ENCODE results near the gene TMA7. TPM values are rescaled to one million over a fixed set of nuclear protein-coding genes. Genes with fewer than 3 reads are reported as not detected.

Gene TMA7
- total RNA-seq, 1 donor from 2014 or later = 510 TPM

DNA sequence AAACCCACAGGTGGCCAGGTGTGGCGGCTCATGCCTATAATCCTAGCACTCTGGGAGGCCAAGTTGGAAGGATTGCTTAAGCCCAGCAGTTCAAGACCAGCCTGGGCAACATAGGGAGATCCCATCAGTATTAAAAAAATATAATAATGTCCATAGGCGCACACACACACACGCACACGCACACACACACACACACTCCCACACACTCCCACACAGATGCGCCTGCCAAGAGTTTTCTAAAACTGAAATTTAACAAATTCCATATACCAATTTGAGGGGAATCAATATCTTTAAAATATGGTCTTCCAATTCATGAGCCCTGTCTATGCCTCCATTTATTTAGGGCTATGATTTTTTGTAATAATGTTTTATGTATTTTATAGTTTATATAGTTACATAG is 46.9 kb downstream of the TMA7 start:
- peaks cover 15% of the 10 kb centered on the region for H3F3A ChIP-seq (ENCODE audit: low read depth)
- H3K9me3 ChIP-seq (ENCODE audit: low read depth) = no peaks in the 10 kb centered on the region
- Mint-ChIP-seq H3K27me3 (ENCODE audit: insufficient read depth, low read depth) (peaks cover 14% of the 10 kb centered on the region), H3K27ac (no peak overlapping the region), H3K36me3 (peaks cover 6% of the 10 kb centered on the region), H3K4me1 (peaks cover 3% of the 10 kb centered on the region), H3K4me3 (no peak overlapping the region), H3K9me3 (no peaks in the 10 kb centered on the region)
- no peaks in the 10 kb centered on the region for H3K79me2 ChIP-seq (ENCODE audit: low read depth)
- no peak overlapping the region for H3K4me2 ChIP-seq
- no peaks in the 10 kb centered on the region for H3K27me3 ChIP-seq
- H4K20me1 ChIP-seq (ENCODE audit: low read depth) = no peaks in the 10 kb centered on the region
- no peak overlapping the region for H3K4me3 ChIP-seq
- TF ChIP-seq, protein P1, sequence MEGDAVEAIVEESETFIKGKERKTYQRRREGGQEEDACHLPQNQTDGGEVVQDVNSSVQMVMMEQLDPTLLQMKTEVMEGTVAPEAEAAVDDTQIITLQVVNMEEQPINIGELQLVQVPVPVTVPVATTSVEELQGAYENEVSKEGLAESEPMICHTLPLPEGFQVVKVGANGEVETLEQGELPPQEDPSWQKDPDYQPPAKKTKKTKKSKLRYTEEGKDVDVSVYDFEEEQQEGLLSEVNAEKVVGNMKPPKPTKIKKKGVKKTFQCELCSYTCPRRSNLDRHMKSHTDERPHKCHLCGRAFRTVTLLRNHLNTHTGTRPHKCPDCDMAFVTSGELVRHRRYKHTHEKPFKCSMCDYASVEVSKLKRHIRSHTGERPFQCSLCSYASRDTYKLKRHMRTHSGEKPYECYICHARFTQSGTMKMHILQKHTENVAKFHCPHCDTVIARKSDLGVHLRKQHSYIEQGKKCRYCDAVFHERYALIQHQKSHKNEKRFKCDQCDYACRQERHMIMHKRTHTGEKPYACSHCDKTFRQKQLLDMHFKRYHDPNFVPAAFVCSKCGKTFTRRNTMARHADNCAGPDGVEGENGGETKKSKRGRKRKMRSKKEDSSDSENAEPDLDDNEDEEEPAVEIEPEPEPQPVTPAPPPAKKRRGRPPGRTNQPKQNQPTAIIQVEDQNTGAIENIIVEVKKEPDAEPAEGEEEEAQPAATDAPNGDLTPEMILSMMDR (IDR thresholded peaks at IDR 0.05) = no peak
- TF ChIP-seq EZH2phosphoT487 (IDR thresholded peaks at IDR 0.05) (no peak), EZH2 (IDR thresholded peaks at IDR 0.05) (no peak)
- H3K36me3 ChIP-seq = no peaks in the 10 kb centered on the region
- H3K27ac ChIP-seq = no peak overlapping the region
- H2AFZ ChIP-seq (replicated peaks) = no peak overlapping the region
- no peaks in the 10 kb centered on the region for H3K4me1 ChIP-seq
- H3K9ac ChIP-seq = no peak overlapping the region
- DNase-seq (ENCODE audit: low spot score) = no peak

DNA sequence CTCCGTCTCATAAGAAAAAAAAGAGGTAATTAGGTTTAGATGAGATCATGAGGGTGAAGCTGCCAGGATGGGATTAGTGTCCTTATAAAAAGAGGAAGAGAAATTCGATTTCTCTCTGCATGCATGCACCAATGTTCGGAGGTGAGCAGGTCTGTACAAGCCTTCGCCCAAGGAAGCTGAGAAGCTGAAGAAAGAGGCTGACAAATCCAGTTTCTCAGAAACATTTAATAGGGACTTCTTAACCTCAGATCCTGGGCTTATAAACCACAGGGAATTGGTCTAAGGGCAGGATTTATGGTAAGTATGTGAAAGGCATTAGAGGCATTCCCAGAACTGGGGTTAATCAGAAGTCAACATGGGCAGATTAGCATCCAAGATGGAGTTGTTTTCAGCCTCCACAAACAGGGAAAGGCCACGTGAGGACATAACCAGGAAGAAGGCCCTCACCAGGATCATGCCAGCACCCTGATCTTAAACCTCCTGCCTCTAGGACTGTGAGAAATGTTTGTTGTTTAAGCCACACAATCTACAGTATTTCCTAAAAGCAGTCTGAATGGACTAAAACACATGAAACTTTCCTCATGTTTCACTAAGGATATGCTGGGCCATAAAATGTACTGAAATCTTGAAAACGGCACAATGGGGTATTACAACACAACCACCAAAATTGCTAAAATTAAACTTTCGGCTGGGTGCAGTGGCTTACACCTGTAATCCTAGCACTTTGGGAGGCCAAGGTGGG is 52.6 kb downstream of the TMA7 start:
- no peaks in the 10 kb centered on the region for H3K9me3 ChIP-seq (ENCODE audit: low read depth)
- Mint-ChIP-seq H3K27ac (peak overlapping the region; percentile 58), H3K27me3 (ENCODE audit: insufficient read depth, low read depth) (peaks cover 5% of the 10 kb centered on the region), H3K36me3 (peaks cover 8% of the 10 kb centered on the region), H3K4me1 (peaks cover 6% of the 10 kb centered on the region), H3K9me3 (no peaks in the 10 kb centered on the region), H3K4me3 (no peak overlapping the region)
- no peak overlapping the region for H3K9ac ChIP-seq
- H3K27ac ChIP-seq = no peak overlapping the region
- no peak overlapping the region for H3K4me3 ChIP-seq
- H3K4me1 ChIP-seq = no peaks in the 10 kb centered on the region
- no peaks in the 10 kb centered on the region for H3K79me2 ChIP-seq (ENCODE audit: low read depth)
- peaks cover under 1% of the 10 kb centered on the region for H3F3A ChIP-seq (ENCODE audit: low read depth)
- H2AFZ ChIP-seq (replicated peaks) = no peak overlapping the region
- H4K20me1 ChIP-seq (ENCODE audit: low read depth) = no peaks in the 10 kb centered on the region
- H3K4me2 ChIP-seq = no peak overlapping the region
- no peak for DNase-seq (ENCODE audit: low spot score)
- H3K36me3 ChIP-seq = no peaks in the 10 kb centered on the region
- no peaks in the 10 kb centered on the region for H3K27me3 ChIP-seq
- TF ChIP-seq, protein P1 (IDR thresholded peaks at IDR 0.05) = no peak
- TF ChIP-seq EZH2phosphoT487 (IDR thresholded peaks at IDR 0.05) (no peak), EZH2 (IDR thresholded peaks at IDR 0.05) (no peak)

DNA sequence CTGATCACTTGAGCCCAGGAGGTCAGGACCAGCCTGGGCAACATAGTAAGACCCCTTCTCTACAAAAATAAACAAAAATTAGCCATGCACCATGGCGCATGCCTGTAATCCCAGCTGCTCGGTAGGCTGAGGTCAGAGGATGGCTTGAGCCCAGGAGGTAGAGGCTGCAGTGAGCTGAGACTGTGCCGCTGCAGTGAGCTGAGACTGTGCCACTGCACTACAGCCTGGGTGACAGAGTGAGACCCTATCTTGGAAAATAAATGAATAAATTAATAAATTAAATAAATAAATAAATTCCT is 53.1 kb downstream of the TMA7 start:
- Histone ChIP-seq H3K4me1 (no peaks in the 10 kb centered on the region), H3K36me3 (no peaks in the 10 kb centered on the region), H2AFZ (replicated peaks) (no peak overlapping the region), H3K27me3 (no peaks in the 10 kb centered on the region), H3F3A (ENCODE audit: low read depth) (no peaks in the 10 kb centered on the region), H3K79me2 (ENCODE audit: low read depth) (no peaks in the 10 kb centered on the region), H3K4me2 (no peak overlapping the region), H4K20me1 (ENCODE audit: low read depth) (no peaks in the 10 kb centered on the region), H3K9me3 (ENCODE audit: low read depth) (no peaks in the 10 kb centered on the region), H3K9ac (no peak overlapping the region), H3K27ac (no peak overlapping the region), H3K4me3 (no peak overlapping the region)
- no peak for DNase-seq (ENCODE audit: low spot score)
- no peak overlapping the region for H3K27ac Mint-ChIP-seq
- H3K36me3 Mint-ChIP-seq = peaks cover 12% of the 10 kb centered on the region
- TF ChIP-seq EZH2phosphoT487 (IDR thresholded peaks at IDR 0.05) = no peak
- TF ChIP-seq EZH2 (IDR thresholded peaks at IDR 0.05) = no peak
- TF ChIP-seq, protein P1 (IDR thresholded peaks at IDR 0.05) = no peak
- peaks cover 6% of the 10 kb centered on the region for H3K4me1 Mint-ChIP-seq
- H3K4me3 Mint-ChIP-seq = no peak overlapping the region
- peaks cover 5% of the 10 kb centered on the region for H3K27me3 Mint-ChIP-seq (ENCODE audit: insufficient read depth, low read depth)
- H3K9me3 Mint-ChIP-seq = peaks cover 2% of the 10 kb centered on the region

Other genes with a start within 250 kb of the TMA7 start
- not detected in 2 replicates for gene CAMP, start 216.8 kb upstream of the TMA7 start, total RNA-seq (ENCODE audit: low replicate concordance)
- 49.9 and 57.3 TPM in 2 replicates for gene ZNF589, start 199.2 kb upstream of the TMA7 start, total RNA-seq (ENCODE audit: low replicate concordance)
- gene NME6, start 138.9 kb upstream of the TMA7 start, total RNA-seq (ENCODE audit: low replicate concordance) = 18.8 and 26.5 TPM in 2 replicates
- gene SPINK8, start 106.6 kb upstream of the TMA7 start, total RNA-seq (ENCODE audit: low replicate concordance) = not detected in 2 replicates
- gene FBXW12, start 68.0 kb upstream of the TMA7 start, total RNA-seq (ENCODE audit: low replicate concordance) = 0.82 and 1.4 TPM in 2 replicates
- 53.6 and 142 TPM in 2 replicates for gene PLXNB1, start 10.2 kb upstream of the TMA7 start, total RNA-seq (ENCODE audit: low replicate concordance)
- 13.9 and 22.0 TPM in 2 replicates for gene CCDC51, start 138 bp upstream of the TMA7 start, total RNA-seq (ENCODE audit: low replicate concordance)
- 8.3 and 11.8 TPM in 2 replicates for gene ATRIP, start 6.5 kb downstream of the TMA7 start, total RNA-seq (ENCODE audit: low replicate concordance)
- gene SHISA5, start 63.9 kb downstream of the TMA7 start, total RNA-seq (ENCODE audit: low replicate concordance) = 54.8 and 133 TPM in 2 replicates
- 59.5 and 102 TPM in 2 replicates for gene PFKFB4, start 116.5 kb downstream of the TMA7 start, total RNA-seq (ENCODE audit: low replicate concordance)
- gene UCN2, start 123.5 kb downstream of the TMA7 start, total RNA-seq (ENCODE audit: low replicate concordance) = 0.34 TPM in 1 of 2 replicates, not detected in the other
- gene COL7A1, start 155.1 kb downstream of the TMA7 start, total RNA-seq (ENCODE audit: low replicate concordance) = 3.0 and 13.3 TPM in 2 replicates
- 240 and 246 TPM in 2 replicates for gene UQCRC1, start 169.4 kb downstream of the TMA7 start, total RNA-seq (ENCODE audit: low replicate concordance)
- gene TMEM89, start 181.5 kb downstream of the TMA7 start, total RNA-seq (ENCODE audit: low replicate concordance) = not detected in 2 replicates
- 42.5 and 78.9 TPM in 2 replicates for gene SLC26A6, start 195.2 kb downstream of the TMA7 start, total RNA-seq (ENCODE audit: low replicate concordance)
- gene CELSR3, start 222.6 kb downstream of the TMA7 start, total RNA-seq (ENCODE audit: low replicate concordance) = 9.9 and 22.3 TPM in 2 replicates
- 32.8 and 69.1 TPM in 2 replicates for gene NCKIPSD, start 245.7 kb downstream of the TMA7 start, total RNA-seq (ENCODE audit: low replicate concordance)

All from neural progenitor cell (in vitro differentiated cells).